Hepatocyte (in vitro differentiated cells): Measurements from ENCODE around the gene TFEB. TPM values are rescaled to one million over a fixed set of nuclear protein-coding genes. Genes with fewer than 3 reads are reported as not detected.

Source experiments
- DNase-seq: peaks from one replicate; pipeline ENCODE4 v3.0.0-alpha.2; 2016; ENCODE audit warnings: low spot score
- H2AFZ ChIP-seq: fragments of 200-600 bp; sonication (generic); 2 replicates; pipeline ENCODE4 v1.6.0; 2016; ENCODE audit warnings: antibody characterized with exemption, mild to moderate bottlenecking
- H3K27ac ChIP-seq: fragments of 200-600 bp; sonication (generic); 2 replicates; pipeline ENCODE4 v1.5.1; 2016; ENCODE audit warnings: mild to moderate bottlenecking
- H3K27me3 ChIP-seq: fragments of 200-600 bp; sonication (generic); 2 replicates; pipeline ENCODE4 v1.6.1; 2016
- H3K36me3 ChIP-seq: fragments of 200-600 bp; sonication (generic); replicated peaks from 2 replicates; pipeline ENCODE4 v1.5.1; 2016; ENCODE audit warnings: low read depth; ENCODE audit not compliant: insufficient read depth
- H3K4me1 ChIP-seq: fragments of 200-600 bp; sonication (generic); 2 replicates; pipeline ENCODE4 v1.5.1; 2016; ENCODE audit warnings: mild to moderate bottlenecking, moderate library complexity; ENCODE audit not compliant: insufficient read depth
- H3K4me2 ChIP-seq: fragments of 200-600 bp; sonication (generic); 2 replicates; pipeline ENCODE4 v1.6.0; 2016
- H3K4me3 ChIP-seq: fragments of 200-600 bp; sonication (generic); 2 replicates; pipeline ENCODE4 v1.5.1; 2016; ENCODE audit warnings: mild to moderate bottlenecking
- H3K79me2 ChIP-seq: fragments of 200-600 bp; sonication (generic); 2 replicates; pipeline ENCODE4 v1.6.0; 2017; ENCODE audit warnings: mild to moderate bottlenecking
- H3K9me2 ChIP-seq: fragments of 200-600 bp; sonication (generic); replicated peaks from 2 replicates; pipeline ENCODE4 v1.6.0; 2017; ENCODE audit warnings: mild to moderate bottlenecking; ENCODE audit not compliant: insufficient read depth
- H3K9me3 ChIP-seq: fragments of 200-600 bp; sonication (generic); 2 replicates; pipeline ENCODE4 v1.5.1; 2016; ENCODE audit warnings: low read depth, mild to moderate bottlenecking
- H4K20me1 ChIP-seq: fragments of 200-600 bp; sonication (generic); 2 replicates; pipeline ENCODE4 v1.6.0; 2016; ENCODE audit warnings: mild to moderate bottlenecking; ENCODE audit not compliant: insufficient read depth, poor library complexity, severe bottlenecking
- EZH2 ChIP-seq: fragments of 200-600 bp; sonication (generic); IDR thresholded peaks from 2 replicates; pipeline ENCODE4 v1.6.1; 2016; ENCODE audit warnings: antibody characterized with exemption, mild to moderate bottlenecking, borderline replicate concordance
- EZH2phosphoT487 ChIP-seq: fragments of 200-600 bp; sonication (generic); IDR thresholded peaks from one replicate; pipeline ENCODE4 v1.6.1; 2018; ENCODE audit warnings: antibody characterized with exemption, mild to moderate bottlenecking, low read depth, moderate library complexity; ENCODE audit not compliant: unreplicated experiment, severe bottlenecking
- WGBS: methylation state at CpG from one replicate; pipeline ENCODE4 v1.1.6; 2016; ENCODE audit warnings: low lambda C conversion rate; ENCODE audit errors: missing lambda C conversion rate; 5-methylcytosine and 5-hydroxymethylcytosine counted together
- polyA plus RNA-seq: library from polyadenylated mRNA; unstranded; fragments of >200 nt; fragmentation: Nextera tagmentation; extraction: Ambion mirVana; gene quantifications from 2 replicates; pipeline ENCODE4 v1.2.1, GENCODE V29; 2016
- total RNA-seq: library from RNA; depleted of rRNA; stranded (reverse); fragments of >200 nt; gene quantifications from 2 replicates; pipeline ENCODE4 v1.2.3, GENCODE V29; 2014
- TF ChIP-seq, protein P1 (sequence below): fragments of 200-600 bp; sonication (generic); IDR thresholded peaks from 2 replicates; pipeline ENCODE4 v1.5.1; 2016; ENCODE audit warnings: antibody characterized with exemption, mild to moderate bottlenecking; ENCODE audit not compliant: poor library complexity

TFEB gene
- total and polyA plus RNA-seq, 2 experiments from 2014 or later: 14.2 to 32.7 TPM

DNA sequence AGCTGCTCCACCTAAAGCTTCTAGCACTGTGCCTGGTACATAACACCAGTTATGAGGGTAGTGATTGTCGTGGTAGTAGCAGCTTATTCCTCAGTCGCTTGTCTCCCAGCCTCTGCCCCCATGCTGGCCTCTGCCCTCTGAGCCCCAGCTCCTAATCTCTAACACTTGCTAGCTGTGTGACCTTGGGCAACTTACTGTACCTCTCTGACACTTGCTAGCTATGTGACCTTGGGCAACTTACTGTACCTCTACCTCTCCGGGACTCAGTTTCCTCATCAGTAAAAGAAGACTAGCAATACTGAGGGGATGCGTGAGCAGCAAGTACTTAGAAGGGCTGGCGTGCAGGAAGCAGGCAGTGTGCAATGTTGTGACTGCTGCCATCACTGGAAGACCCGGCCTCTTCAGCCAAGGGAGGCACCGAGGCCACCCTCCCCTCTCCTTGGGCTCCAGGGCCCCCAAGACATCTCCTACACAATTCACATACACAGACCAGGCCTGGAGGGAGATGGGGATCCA, 87.3 kb downstream of the TFEB start:
- no peak for DNase-seq
- no peaks in the 10 kb centered on the region for H3K27me3 ChIP-seq
- peaks cover 28% of the 10 kb centered on the region for H3K4me1 ChIP-seq
- TF ChIP-seq, protein P1, sequence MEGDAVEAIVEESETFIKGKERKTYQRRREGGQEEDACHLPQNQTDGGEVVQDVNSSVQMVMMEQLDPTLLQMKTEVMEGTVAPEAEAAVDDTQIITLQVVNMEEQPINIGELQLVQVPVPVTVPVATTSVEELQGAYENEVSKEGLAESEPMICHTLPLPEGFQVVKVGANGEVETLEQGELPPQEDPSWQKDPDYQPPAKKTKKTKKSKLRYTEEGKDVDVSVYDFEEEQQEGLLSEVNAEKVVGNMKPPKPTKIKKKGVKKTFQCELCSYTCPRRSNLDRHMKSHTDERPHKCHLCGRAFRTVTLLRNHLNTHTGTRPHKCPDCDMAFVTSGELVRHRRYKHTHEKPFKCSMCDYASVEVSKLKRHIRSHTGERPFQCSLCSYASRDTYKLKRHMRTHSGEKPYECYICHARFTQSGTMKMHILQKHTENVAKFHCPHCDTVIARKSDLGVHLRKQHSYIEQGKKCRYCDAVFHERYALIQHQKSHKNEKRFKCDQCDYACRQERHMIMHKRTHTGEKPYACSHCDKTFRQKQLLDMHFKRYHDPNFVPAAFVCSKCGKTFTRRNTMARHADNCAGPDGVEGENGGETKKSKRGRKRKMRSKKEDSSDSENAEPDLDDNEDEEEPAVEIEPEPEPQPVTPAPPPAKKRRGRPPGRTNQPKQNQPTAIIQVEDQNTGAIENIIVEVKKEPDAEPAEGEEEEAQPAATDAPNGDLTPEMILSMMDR: no peak
- TF ChIP-seq EZH2phosphoT487 (no peak), EZH2 (no peak)
- H3K27ac ChIP-seq: no peak overlapping the region
- H2AFZ ChIP-seq: no peak overlapping the region
- peaks cover 19% of the 10 kb centered on the region for H3K79me2 ChIP-seq
- WGBS: 93% methylated on average over 7 of the region's 7 CpGs
- peaks cover 36% of the 10 kb centered on the region for H4K20me1 ChIP-seq
- no peaks in the 10 kb centered on the region for H3K36me3 ChIP-seq
- no peaks in the 10 kb centered on the region for H3K9me3 ChIP-seq
- H3K4me2 ChIP-seq: no peak overlapping the region
- H3K4me3 ChIP-seq: no peak overlapping the region
- no peaks in the 10 kb centered on the region for H3K9me2 ChIP-seq

DNA sequence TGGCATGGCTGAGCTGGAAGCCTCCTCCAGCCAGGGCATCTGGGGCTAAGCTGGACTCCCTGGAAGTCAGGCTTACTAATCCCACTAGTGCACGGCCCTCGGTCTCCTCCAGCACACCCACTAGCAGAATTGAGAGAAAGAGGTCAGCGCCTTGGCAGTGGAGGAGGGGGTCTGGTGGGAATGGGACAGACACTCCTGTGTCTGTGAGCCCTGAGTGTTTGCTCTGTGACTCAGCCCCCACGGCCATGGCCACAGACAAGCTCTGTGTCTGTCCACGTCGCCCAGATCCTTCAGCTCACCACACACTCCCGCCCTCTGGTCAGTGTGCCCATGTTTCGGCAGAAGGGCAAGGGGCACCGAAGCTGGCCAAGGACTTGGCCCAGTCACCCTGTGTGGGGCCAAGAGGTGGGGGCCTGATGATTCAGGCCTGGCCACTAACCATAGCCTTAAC, 88.3 kb downstream of the TFEB start:
- 84% methylated on average over 9 of the region's 9 CpGs for WGBS
- peaks cover 30% of the 10 kb centered on the region for H3K79me2 ChIP-seq

DNA sequence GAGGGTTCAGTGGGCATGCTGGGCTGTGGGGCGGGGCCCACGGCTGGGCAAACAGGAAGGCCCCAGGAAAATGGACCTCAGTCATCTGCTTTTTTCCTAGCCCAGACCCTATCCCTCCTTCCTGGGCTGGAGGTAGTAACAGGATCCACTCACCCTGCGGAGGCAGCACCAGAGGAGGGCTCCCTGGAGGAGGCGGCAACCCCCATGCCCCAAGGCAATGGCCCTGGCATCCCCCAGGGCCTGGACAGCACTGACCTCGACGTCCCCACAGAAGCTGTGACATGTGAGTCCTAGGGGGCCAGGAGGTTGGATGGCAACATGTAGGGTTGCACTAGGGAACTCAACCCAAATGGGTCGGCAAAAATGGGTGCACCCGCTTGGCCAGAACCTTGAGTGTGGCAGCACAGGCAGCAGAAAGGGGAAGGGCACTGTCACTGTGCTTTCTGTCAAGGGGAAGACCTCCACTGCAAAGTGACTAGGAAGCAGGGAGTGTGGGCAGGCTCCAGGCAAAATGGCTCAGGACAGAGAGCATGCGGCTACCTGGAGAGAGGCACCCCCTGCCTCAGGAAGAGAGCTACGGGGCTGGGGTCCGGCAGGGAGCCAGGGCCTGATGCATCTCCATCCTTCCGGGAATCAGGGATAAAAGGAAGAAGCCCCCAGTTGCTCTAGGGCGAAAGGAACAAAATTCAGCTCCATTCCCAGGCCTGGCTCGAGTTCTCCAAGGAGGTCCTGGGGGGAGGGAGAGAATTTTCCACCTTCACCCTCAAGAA, 89.2 kb downstream of the TFEB start:
- TF ChIP-seq, protein P1: no peak
- TF ChIP-seq EZH2phosphoT487 (no peak), EZH2 (no peak)
- H3K9me2 ChIP-seq: no peaks in the 10 kb centered on the region
- H3K27me3 ChIP-seq: no peaks in the 10 kb centered on the region
- no peak for DNase-seq
- H3K4me3 ChIP-seq: no peak overlapping the region
- no peak overlapping the region for H3K4me2 ChIP-seq
- H3K36me3 ChIP-seq: no peaks in the 10 kb centered on the region
- 86% methylated on average over 14 of the region's 14 CpGs for WGBS
- no peak overlapping the region for H3K27ac ChIP-seq
- no peak overlapping the region for H2AFZ ChIP-seq
- peaks cover 51% of the 10 kb centered on the region for H4K20me1 ChIP-seq
- H3K79me2 ChIP-seq: peaks cover 38% of the 10 kb centered on the region
- no peaks in the 10 kb centered on the region for H3K9me3 ChIP-seq
- H3K4me1 ChIP-seq: peaks cover 46% of the 10 kb centered on the region

More for the DNA sequence above, 88.3 kb downstream of the TFEB start:
- DNase-seq: no peak
- H4K20me1 ChIP-seq: peaks cover 42% of the 10 kb centered on the region
- H3K27ac ChIP-seq: no peak overlapping the region
- H3K4me2 ChIP-seq: no peak overlapping the region
- H3K27me3 ChIP-seq: no peaks in the 10 kb centered on the region
- H3K4me3 ChIP-seq: no peak overlapping the region
- no peaks in the 10 kb centered on the region for H3K9me3 ChIP-seq
- no peaks in the 10 kb centered on the region for H3K36me3 ChIP-seq
- H3K4me1 ChIP-seq: peaks cover 38% of the 10 kb centered on the region
- H2AFZ ChIP-seq: no peak overlapping the region
- no peak for TF ChIP-seq EZH2phosphoT487
- TF ChIP-seq, protein P1: no peak
- TF ChIP-seq EZH2: no peak
- no peaks in the 10 kb centered on the region for H3K9me2 ChIP-seq
